Stimulated activated memory B cell treated with anti-CD40 and anti-IgM and Interleukin-4, amounts not matched to agents 10 μg/mL and 1 μg/mL and 100 μg/mL, for 72 hours (primary cell): ENCODE measurements around the gene ITPR1.
"Not testable (repeated sequence)": the region's sequence is repeated elsewhere in the genome, so short reads cannot be mapped to it uniquely, and the experiment has no call there.

Source experiments
- ATAC-seq: fragments of 150-1000 bp; cut with Tn5 transposase; 2 replicates; pipeline ENCODE4 v1.10.0; 2021
- H3K27ac Mint-ChIP-seq: one replicate; pipeline ENCODE4 v1.8.0; 2022; ENCODE audit warnings: mild to moderate bottlenecking, mixed read lengths
- H3K27me3 Mint-ChIP-seq: one replicate; pipeline ENCODE4 v1.8.0; 2022; ENCODE audit warnings: mixed read lengths
- H3K36me3 Mint-ChIP-seq: one replicate; pipeline ENCODE4 v1.8.0; 2022; ENCODE audit warnings: mixed read lengths
- H3K4me1 Mint-ChIP-seq: one replicate; pipeline ENCODE4 v1.8.0; 2022; ENCODE audit warnings: mixed read lengths
- H3K4me3 Mint-ChIP-seq: one replicate; pipeline ENCODE4 v1.8.0; 2022; ENCODE audit warnings: mild to moderate bottlenecking, moderate library complexity, mixed read lengths
- H3K9me3 Mint-ChIP-seq: one replicate; pipeline ENCODE4 v1.8.0; 2022; ENCODE audit warnings: mixed read lengths

The ITPR1 gene

DNA sequence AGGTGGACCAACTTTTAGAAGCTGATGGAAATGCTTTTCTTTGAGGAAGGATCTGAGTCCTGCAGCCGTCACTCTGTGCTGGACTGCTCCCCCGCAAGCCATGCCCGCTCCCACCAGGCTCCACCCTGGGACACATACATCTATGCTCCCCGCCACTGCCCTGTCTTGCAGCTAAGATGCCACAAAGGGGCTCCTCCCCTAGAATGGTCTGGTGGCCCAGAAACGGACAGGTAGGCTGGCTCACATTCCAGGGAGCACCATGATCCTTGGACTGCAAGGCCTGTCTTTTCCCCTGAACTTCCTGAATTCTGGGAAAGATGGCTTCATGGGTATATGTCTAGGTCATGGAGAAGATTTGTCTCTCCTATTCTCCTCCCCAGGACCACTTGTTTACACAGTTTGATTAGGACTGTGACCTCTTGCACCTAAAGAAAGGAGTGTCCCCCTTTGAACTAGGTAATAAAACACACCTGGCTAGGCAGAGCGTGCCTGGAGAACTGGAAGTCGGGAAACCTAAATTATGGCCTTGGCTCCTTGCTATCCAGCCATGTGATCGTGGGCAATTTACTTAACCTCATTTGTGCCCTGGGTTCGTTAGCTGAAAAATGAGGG lies 265.2 kb downstream of the ITPR1 start:
- no peak overlapping the region for H3K27ac Mint-ChIP-seq
- H3K4me1 Mint-ChIP-seq = peaks cover 9% of the 10 kb centered on the region
- H3K27me3 Mint-ChIP-seq = no peaks in the 10 kb centered on the region
- H3K9me3 Mint-ChIP-seq = no peaks in the 10 kb centered on the region
- H3K36me3 Mint-ChIP-seq = peaks cover 84% of the 10 kb centered on the region
- no peak overlapping the region for H3K4me3 Mint-ChIP-seq
- ATAC-seq = no peak

- Mint-ChIP-seq H3K4me3 (no peak overlapping the region), H3K36me3 (peaks cover 84% of the 10 kb centered on the region), H3K9me3 (no peaks in the 10 kb centered on the region), H3K27me3 (no peaks in the 10 kb centered on the region), H3K27ac (peak overlapping the region; percentile 30), H3K4me1 (peaks cover 6% of the 10 kb centered on the region)
- no peak for ATAC-seq
Measured at GRCh38 chr3:4758957-4759656, 266.0 kb downstream of the ITPR1 start.

- Mint-ChIP-seq H3K4me1 (no peaks in the 10 kb centered on the region), H3K27me3 (no peaks in the 10 kb centered on the region), H3K36me3 (peaks cover 84% of the 10 kb centered on the region), H3K9me3 (peaks cover 1% of the 10 kb centered on the region), H3K4me3 (no peak overlapping the region), H3K27ac (peak overlapping the region; percentile 30)
- no peak for ATAC-seq
Measured at GRCh38 chr3:4759689-4760312, 266.7 kb downstream of the ITPR1 start.

DNA sequence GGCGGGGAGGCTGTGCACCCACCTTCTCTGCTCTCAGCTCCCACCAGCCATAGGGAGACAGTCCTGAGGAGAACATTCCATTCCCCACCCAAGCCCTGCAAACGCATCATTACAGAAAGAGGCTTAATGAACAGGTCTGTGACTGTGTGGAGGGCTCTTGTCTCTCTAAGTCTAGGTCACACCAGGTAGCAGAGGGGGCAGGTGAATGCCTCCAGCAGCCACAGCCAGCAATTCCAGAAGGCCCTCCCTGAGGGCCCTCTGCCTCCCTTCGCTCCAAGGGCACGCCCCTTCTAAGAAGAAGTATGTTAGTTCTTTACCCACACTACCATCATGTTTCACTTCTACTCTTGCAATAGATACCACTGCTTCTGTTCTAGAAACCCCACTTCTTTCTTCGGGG lies 268.6 kb downstream of the ITPR1 start:
- H3K4me3 Mint-ChIP-seq = no peak overlapping the region
- peaks cover 6% of the 10 kb centered on the region for H3K9me3 Mint-ChIP-seq
- H3K27ac Mint-ChIP-seq = no peak overlapping the region
- no peaks in the 10 kb centered on the region for H3K4me1 Mint-ChIP-seq
- no peaks in the 10 kb centered on the region for H3K27me3 Mint-ChIP-seq
- H3K36me3 Mint-ChIP-seq = peaks cover 90% of the 10 kb centered on the region
- no peak for ATAC-seq

- not testable (repeated sequence) for H3K9me3 Mint-ChIP-seq, H3K4me3 Mint-ChIP-seq, H3K27me3 Mint-ChIP-seq, ATAC-seq, H3K4me1 Mint-ChIP-seq, H3K27ac Mint-ChIP-seq
- peaks cover 92% of the 10 kb centered on the region for H3K36me3 Mint-ChIP-seq
Measured at GRCh38 chr3:4762481-4763230, 269.5 kb downstream of the ITPR1 start.

DNA sequence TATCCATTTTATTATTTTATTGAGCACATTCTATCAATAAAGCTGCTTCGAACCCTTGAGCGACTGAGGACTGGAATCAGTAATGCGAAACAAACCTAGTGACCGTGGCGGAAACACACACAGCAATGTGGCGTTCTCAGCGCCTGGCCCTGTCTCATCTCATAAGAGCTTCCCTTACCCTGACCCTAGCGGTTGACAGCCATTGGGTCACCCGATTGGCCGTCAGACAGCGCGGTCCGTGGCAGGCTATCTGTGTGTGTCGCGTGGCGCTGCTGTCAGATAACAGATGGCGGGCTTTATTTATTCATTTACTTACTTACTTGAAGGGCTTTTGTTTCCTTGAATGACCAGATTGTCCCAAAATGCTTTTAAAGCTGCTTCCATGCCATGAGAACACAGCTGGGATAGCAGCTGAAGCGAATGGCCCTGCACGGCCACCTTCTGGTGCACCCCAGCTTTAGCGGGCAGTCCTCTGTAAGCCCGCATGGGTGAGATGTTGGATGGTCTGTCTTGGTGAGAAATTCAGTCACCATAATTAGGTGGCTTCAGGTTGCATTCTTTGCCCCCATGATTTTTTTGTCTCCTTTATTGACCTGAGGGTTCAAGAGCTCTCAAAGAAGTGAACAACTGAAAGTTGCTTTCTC lies 270.6 kb downstream of the ITPR1 start:
- no peaks in the 10 kb centered on the region for H3K27me3 Mint-ChIP-seq
- ATAC-seq = no peak
- H3K9me3 Mint-ChIP-seq = peaks cover 6% of the 10 kb centered on the region
- no peak overlapping the region for H3K4me3 Mint-ChIP-seq
- no peaks in the 10 kb centered on the region for H3K4me1 Mint-ChIP-seq
- H3K27ac Mint-ChIP-seq = no peak overlapping the region
- peaks cover 95% of the 10 kb centered on the region for H3K36me3 Mint-ChIP-seq

GRCh38 chr3:4765212-4765611 lies 272.1 kb downstream of the ITPR1 start:
- H3K9me3 Mint-ChIP-seq = peaks cover 6% of the 10 kb centered on the region
- no peaks in the 10 kb centered on the region for H3K27me3 Mint-ChIP-seq
- ATAC-seq = no peak
- no peaks in the 10 kb centered on the region for H3K4me1 Mint-ChIP-seq
- H3K4me3 Mint-ChIP-seq = no peak overlapping the region
- no peak overlapping the region for H3K27ac Mint-ChIP-seq
- peaks cover 85% of the 10 kb centered on the region for H3K36me3 Mint-ChIP-seq

DNA sequence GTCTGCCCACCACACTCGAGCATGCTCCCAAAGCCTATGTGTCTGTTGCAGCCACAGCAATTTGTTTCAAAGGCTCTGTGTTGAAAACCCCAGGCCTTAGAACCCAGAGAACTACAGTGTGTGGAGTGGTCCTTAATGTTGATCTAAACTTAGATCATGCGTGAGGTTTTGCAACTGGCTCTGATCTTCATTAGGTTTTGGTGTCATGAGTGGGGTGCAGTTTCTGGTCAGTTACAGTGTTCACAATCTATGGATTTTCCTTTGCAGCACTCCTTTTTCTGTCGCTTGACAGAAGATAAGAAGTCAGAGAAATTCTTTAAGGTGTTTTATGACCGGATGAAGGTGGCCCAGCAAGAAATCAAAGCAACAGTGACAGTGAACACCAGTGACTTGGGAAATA lies 273.1 kb downstream of the ITPR1 start:
- no peaks in the 10 kb centered on the region for H3K4me1 Mint-ChIP-seq
- no peak overlapping the region for H3K27ac Mint-ChIP-seq
- H3K9me3 Mint-ChIP-seq = peaks cover 6% of the 10 kb centered on the region
- peaks cover 85% of the 10 kb centered on the region for H3K36me3 Mint-ChIP-seq
- no peak for ATAC-seq
- H3K27me3 Mint-ChIP-seq = no peaks in the 10 kb centered on the region
- no peak overlapping the region for H3K4me3 Mint-ChIP-seq

DNA sequence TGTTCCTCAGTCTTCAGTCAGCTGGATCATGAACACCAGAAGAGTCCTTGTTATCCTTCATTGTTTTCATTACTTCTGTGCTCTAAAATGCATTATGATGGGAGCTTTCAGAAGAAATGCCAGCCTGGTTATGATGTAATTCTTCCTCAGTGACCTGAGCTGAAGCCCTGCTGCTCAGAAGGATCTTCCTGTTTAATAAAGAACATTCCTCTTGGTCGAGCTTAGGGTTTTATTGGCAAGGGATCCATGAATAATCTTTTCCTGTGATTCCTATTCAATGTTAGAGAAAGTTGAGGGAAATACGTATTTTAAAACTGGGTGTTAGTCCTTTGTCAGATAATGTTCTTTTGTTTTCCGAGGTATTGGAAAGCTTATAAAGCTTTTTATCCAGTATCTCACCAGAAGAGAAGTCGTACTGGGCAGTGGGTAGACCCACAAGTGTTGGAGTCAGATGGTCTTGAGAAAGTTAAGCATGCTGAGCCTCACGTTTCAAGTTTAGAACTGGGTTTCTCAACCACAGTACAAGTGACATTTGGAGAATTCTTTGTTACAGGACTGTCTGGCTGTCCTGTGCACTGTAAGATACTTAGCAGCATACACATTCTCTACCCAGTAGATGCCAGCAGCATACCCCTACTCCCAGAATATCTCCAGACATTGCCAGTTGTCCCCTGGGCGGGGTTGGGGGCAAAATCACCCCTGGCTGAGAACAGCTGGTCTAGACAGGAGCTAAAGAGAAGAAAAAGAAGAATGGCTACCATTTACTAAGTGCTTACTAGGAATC lies 273.8 kb downstream of the ITPR1 start:
- Mint-ChIP-seq H3K36me3 (peaks cover 81% of the 10 kb centered on the region), H3K4me1 (no peaks in the 10 kb centered on the region), H3K9me3 (peaks cover 6% of the 10 kb centered on the region), H3K4me3 (no peak overlapping the region), H3K27ac (no peak overlapping the region), H3K27me3 (no peaks in the 10 kb centered on the region)
- ATAC-seq = no peak

DNA sequence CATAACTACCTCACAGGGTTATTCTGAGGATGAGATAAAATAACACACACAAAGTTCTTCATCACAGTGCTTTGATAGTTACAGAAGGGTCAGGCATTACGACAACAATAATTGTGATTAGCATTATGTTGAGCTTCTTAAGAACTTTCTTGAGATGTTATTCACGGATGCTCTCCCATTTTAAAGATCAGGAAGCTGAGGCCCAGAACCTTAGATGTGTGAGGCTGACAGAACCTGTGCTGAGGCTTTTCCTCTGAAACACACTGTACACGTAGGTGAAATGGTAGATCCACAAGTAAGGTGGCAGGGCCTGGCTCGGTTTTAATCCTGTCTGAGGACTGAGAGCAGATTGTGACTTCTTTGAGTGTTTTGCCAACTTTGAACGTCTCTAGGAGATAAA lies 274.9 kb downstream of the ITPR1 start:
- ATAC-seq = no peak
- no peak overlapping the region for H3K27ac Mint-ChIP-seq
- no peaks in the 10 kb centered on the region for H3K27me3 Mint-ChIP-seq
- H3K4me3 Mint-ChIP-seq = no peak overlapping the region
- H3K4me1 Mint-ChIP-seq = no peaks in the 10 kb centered on the region
- H3K9me3 Mint-ChIP-seq = peaks cover 6% of the 10 kb centered on the region
- H3K36me3 Mint-ChIP-seq = peaks cover 77% of the 10 kb centered on the region

GRCh38 chr3:4768521-4768920 lies 275.4 kb downstream of the ITPR1 start:
- H3K36me3 Mint-ChIP-seq = peaks cover 77% of the 10 kb centered on the region
- no peak overlapping the region for H3K4me3 Mint-ChIP-seq
- no peak for ATAC-seq
- H3K9me3 Mint-ChIP-seq = peaks cover 6% of the 10 kb centered on the region
- H3K27ac Mint-ChIP-seq = no peak overlapping the region
- no peaks in the 10 kb centered on the region for H3K4me1 Mint-ChIP-seq
- H3K27me3 Mint-ChIP-seq = no peaks in the 10 kb centered on the region

DNA sequence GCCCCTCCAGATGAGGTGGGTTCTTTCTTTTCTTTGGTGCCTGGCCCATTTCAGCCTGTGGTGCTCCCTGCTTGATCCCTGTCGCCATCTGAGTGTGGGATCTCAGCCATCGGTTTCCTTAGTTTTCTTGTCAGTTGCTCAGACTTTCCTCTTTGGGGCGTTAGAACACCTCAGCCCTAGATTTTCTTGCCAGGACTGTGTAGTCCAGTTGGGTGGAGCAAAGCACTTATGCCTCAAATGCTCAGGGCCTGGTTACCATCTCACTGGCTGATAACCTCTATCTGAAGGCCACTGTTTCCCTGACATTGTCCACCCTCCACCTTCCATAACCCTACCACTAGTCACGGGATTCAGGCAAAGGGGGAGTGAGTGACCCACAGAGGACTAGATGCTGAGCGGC lies 277.4 kb downstream of the ITPR1 start:
- no peak for ATAC-seq
- peaks cover 8% of the 10 kb centered on the region for H3K4me1 Mint-ChIP-seq
- no peaks in the 10 kb centered on the region for H3K27me3 Mint-ChIP-seq
- no peak overlapping the region for H3K4me3 Mint-ChIP-seq
- H3K9me3 Mint-ChIP-seq = no peaks in the 10 kb centered on the region
- peaks cover 71% of the 10 kb centered on the region for H3K36me3 Mint-ChIP-seq
- no peak overlapping the region for H3K27ac Mint-ChIP-seq

DNA sequence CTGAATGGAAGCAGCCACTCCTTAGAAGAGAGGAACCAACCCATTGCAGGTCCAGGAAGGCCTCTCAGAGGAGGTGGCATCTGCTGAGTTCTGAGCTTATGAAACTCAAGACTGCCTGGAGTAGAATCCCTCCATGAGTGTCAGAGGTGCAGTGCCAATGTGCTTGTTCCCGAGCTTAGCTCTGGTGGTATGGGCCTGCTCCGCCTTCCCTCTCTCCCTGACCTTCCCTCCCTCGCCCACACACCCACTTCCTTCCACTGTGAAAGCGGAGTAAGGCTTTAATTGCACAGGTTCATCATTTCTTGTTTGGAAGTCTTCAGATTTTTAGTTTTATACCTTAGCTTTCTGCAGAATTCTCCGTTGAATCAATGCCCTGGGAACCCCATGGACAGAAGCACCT lies 278.1 kb downstream of the ITPR1 start:
- Mint-ChIP-seq H3K27ac (no peak overlapping the region), H3K27me3 (no peaks in the 10 kb centered on the region), H3K36me3 (peaks cover 69% of the 10 kb centered on the region), H3K4me1 (peaks cover 14% of the 10 kb centered on the region), H3K4me3 (no peak overlapping the region), H3K9me3 (no peaks in the 10 kb centered on the region)
- no peak for ATAC-seq

DNA sequence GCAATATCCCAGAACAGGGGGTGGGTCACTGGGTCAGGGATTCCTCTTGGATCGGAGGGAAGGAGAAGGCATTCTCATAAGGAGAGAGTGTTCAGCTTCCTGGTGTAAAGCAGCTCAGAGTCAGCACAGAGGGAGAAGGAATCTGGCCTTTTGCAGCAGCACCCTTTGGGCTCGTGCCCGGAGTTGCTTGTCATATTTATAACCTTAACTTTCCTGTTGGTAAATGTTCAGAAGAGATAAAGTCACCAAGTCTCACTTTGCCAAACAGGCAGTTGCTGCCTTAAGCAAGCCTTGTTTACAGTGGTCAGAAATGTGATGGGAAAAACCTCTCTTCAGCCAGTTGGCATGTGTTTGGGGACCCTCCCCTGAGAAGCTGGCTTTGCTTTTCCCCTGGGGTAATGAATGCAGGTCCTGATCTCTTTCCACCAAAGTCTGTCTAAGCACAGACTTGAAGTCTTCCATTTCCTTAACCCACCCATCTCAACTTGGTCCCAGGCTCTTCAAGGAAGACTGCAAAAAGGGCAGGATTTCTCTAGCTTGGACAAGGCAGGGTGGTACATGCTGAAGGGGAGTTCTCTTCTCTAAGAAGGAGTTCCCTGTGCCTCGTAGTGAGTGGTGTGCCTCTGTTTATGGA lies 279.1 kb downstream of the ITPR1 start:
- Mint-ChIP-seq H3K27ac (peak overlapping the region; percentile 62), H3K4me1 (peaks cover 25% of the 10 kb centered on the region), H3K36me3 (peaks cover 60% of the 10 kb centered on the region), H3K4me3 (no peak overlapping the region), H3K9me3 (no peaks in the 10 kb centered on the region), H3K27me3 (no peaks in the 10 kb centered on the region)
- no peak for ATAC-seq
